A673 (cell line): ENCODE data around the gene SPSB1.

Experiments used
- EZH2 ChIP-seq: fragments of 200-600 bp; sonication (generic); IDR thresholded peaks from 2 replicates; pipeline ENCODE4 v1.6.1; 2017; ENCODE audit warnings: borderline replicate concordance, low read depth, mild to moderate bottlenecking, mixed read lengths, antibody characterized with exemption, low read length; ENCODE audit not compliant: poor library complexity, severe bottlenecking
- TF ChIP-seq, protein P1 (sequence below): fragments of 300-800, 200-600 bp; sonication (generic); conservative IDR thresholded peaks from 2 replicates; pipeline ENCODE4 v1.5.1; 2017; ENCODE audit warnings: low read depth, mild to moderate bottlenecking, antibody characterized with exemption, low read length, moderate library complexity, mixed read lengths

DNA sequence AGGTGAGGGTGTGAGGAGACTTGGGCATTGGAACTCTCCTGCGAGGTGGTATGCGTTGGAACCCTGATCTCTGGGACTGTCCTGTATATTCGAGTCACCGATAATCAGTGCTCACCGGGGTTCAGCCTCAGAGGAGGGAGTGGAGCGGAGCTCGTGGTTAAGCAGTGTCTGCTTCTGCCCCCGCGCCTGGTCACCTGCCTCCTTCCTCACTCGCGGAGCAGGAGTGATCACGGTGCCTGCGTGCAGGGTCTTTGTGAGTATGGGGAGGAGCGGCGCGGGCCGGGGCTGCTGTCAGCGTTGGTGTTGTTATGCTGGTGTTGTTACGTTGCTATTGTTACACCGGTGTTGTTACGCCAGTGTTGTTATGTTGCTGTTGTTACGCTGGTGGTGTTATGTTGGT is 34.8 kb upstream of the SPSB1 start:
- TF ChIP-seq, protein P1, sequence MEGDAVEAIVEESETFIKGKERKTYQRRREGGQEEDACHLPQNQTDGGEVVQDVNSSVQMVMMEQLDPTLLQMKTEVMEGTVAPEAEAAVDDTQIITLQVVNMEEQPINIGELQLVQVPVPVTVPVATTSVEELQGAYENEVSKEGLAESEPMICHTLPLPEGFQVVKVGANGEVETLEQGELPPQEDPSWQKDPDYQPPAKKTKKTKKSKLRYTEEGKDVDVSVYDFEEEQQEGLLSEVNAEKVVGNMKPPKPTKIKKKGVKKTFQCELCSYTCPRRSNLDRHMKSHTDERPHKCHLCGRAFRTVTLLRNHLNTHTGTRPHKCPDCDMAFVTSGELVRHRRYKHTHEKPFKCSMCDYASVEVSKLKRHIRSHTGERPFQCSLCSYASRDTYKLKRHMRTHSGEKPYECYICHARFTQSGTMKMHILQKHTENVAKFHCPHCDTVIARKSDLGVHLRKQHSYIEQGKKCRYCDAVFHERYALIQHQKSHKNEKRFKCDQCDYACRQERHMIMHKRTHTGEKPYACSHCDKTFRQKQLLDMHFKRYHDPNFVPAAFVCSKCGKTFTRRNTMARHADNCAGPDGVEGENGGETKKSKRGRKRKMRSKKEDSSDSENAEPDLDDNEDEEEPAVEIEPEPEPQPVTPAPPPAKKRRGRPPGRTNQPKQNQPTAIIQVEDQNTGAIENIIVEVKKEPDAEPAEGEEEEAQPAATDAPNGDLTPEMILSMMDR, result no peak
- no peak for TF ChIP-seq EZH2
